Measurements from ENCODE around the gene FBN1. TPM values are rescaled to one million over a fixed set of nuclear protein-coding genes. Genes with fewer than 3 reads are reported as not detected.

Gene FBN1
- total RNA-seq, 4 donors from 2014 or later = 3.9 to 87.0 (median 23.4) TPM

- no peak for DNase-seq
- Histone ChIP-seq H3K27me3 (no peaks in the 10 kb centered on the region), H3K4me3 (no peak overlapping the region), H3K9me3 (no peaks in the 10 kb centered on the region), H3K4me1 (peaks cover 0 to 3% (median 0%) of the 10 kb centered on the region in 3 donors), H3K27ac (no peak overlapping the region), H3K36me3 (no peaks in the 10 kb centered on the region)
- intact Hi-C loops (cut with DNase I) = no loop called here
- TF ChIP-seq POLR2A (IDR thresholded peaks at IDR 0.05) (no peak), CTCF (IDR thresholded peaks at IDR 0.05) (no peak)
- 52 to 94% methylated on average over 2 of the region's 2 CpGs for WGBS, 2 donors
These were observed 32.3 kb upstream of the FBN1 start for GRCh38 chr15:48677821-48678220.

GRCh38 chr15:48675436-48675835, 29.9 kb upstream of the FBN1 start:
- Histone ChIP-seq H3K4me1 (peaks cover 0 to 5% (median 0%) of the 10 kb centered on the region in 3 donors), H3K36me3 (no peaks in the 10 kb centered on the region), H3K9me3 (no peaks in the 10 kb centered on the region), H3K27ac (no peak overlapping the region), H3K27me3 (no peaks in the 10 kb centered on the region), H3K4me3 (no peak overlapping the region)
- intact Hi-C loops (cut with DNase I) = no loop called here
- no peak for DNase-seq
- TF ChIP-seq POLR2A (IDR thresholded peaks at IDR 0.05) (no peak), CTCF (IDR thresholded peaks at IDR 0.05) (no peak)
- WGBS, 2 donors = 87 to 91% methylated on average over 4 of the region's 4 CpGs

- intact Hi-C loops (cut with DNase I) = no loop called here
- Histone ChIP-seq H3K4me3 (no peak overlapping the region), H3K36me3 (no peaks in the 10 kb centered on the region), H3K27ac (no peak overlapping the region), H3K4me1 (peaks cover 0 to 5% (median 0%) of the 10 kb centered on the region in 3 donors), H3K27me3 (no peaks in the 10 kb centered on the region), H3K9me3 (no peaks in the 10 kb centered on the region)
- 62 to 97% methylated on average over 3 of the region's 3 CpGs for WGBS, 2 donors
- no peak for DNase-seq
- TF ChIP-seq CTCF (IDR thresholded peaks at IDR 0.05) (no peak), POLR2A (IDR thresholded peaks at IDR 0.05) (no peak)
These were observed 29.4 kb upstream of the FBN1 start for GRCh38 chr15:48674876-48675275.

GRCh38 chr15:48672206-48672605, 26.7 kb upstream of the FBN1 start:
- Histone ChIP-seq H3K4me1 (peaks cover 0 to 5% (median 0%) of the 10 kb centered on the region in 3 donors), H3K27me3 (no peaks in the 10 kb centered on the region), H3K27ac (peak overlapping the region in 2 of 4 donors; percentile 46 to 65), H3K9me3 (no peaks in the 10 kb centered on the region), H3K4me3 (no peak overlapping the region), H3K36me3 (no peaks in the 10 kb centered on the region)
- DNase-seq = no peak
- intact Hi-C loops (cut with DNase I) = no loop called here
- TF ChIP-seq POLR2A (IDR thresholded peaks at IDR 0.05) (no peak), CTCF (IDR thresholded peaks at IDR 0.05) (no peak)
- WGBS, 2 donors = 76 to 88% methylated on average over 6 of the region's 6 CpGs

- Histone ChIP-seq H3K4me1 (peaks cover 0 to 5% (median 0%) of the 10 kb centered on the region in 3 donors), H3K27ac (peak overlapping the region in 2 of 4 donors; percentile 46 to 65), H3K27me3 (no peaks in the 10 kb centered on the region), H3K4me3 (no peak overlapping the region), H3K36me3 (no peaks in the 10 kb centered on the region), H3K9me3 (no peaks in the 10 kb centered on the region)
- intact Hi-C loops (cut with DNase I) = no loop called here
- DNase-seq = no peak
- 39 to 54% methylated on average over 6 of the region's 6 CpGs for whole genome bisulfite sequencing, 2 donors
- TF ChIP-seq CTCF (IDR thresholded peaks at IDR 0.05) (no peak), POLR2A (IDR thresholded peaks at IDR 0.05) (no peak)
These were observed 25.9 kb upstream of the FBN1 start for GRCh38 chr15:48671103-48672022.

All from esophagus squamous epithelium (tissue), 5 donors.